Kidney epithelial cell (primary cell): ENCODE data around the gene SUGCT. TPM values are rescaled to one million over a fixed set of nuclear protein-coding genes. Genes with fewer than 3 reads are reported as not detected.

Experiments used
- DNase-seq: peaks from one replicate; pipeline ENCODE4 v3.0.0-alpha.2; 2010; ENCODE audit warnings: low read depth
- H3K27me3 ChIP-seq: 2 replicates; pipeline ENCODE4 v1.6.0; 2011; ENCODE audit warnings: low read length; ENCODE audit not compliant: control insufficient read depth, insufficient read depth
- H3K36me3 ChIP-seq: 2 replicates; pipeline ENCODE4 v1.5.1; 2011; ENCODE audit warnings: low read length; ENCODE audit not compliant: control insufficient read depth, insufficient read depth
- H3K4me3 ChIP-seq: 2 replicates; pipeline ENCODE4 v1.5.1; 2011; ENCODE audit warnings: low read depth, mild to moderate bottlenecking, control low read depth, low read length
- total RNA-seq: library from RNA; depleted of rRNA; stranded (reverse); fragments of >200 nt; gene quantifications from 2 replicates; pipeline ENCODE4 v1.2.3, GENCODE V29; 2015
- TF ChIP-seq, protein P1 (sequence below): IDR thresholded peaks from 2 replicates; pipeline ENCODE4 v1.5.1; 2011; ENCODE audit warnings: mild to moderate bottlenecking, moderate library complexity, low read length, control low read depth, inconsistent platforms; ENCODE audit not compliant: insufficient read depth, poor library complexity, severe bottlenecking

Gene SUGCT
- total RNA-seq, 1 donor from 2014 or later = 4.0 TPM

DNA sequence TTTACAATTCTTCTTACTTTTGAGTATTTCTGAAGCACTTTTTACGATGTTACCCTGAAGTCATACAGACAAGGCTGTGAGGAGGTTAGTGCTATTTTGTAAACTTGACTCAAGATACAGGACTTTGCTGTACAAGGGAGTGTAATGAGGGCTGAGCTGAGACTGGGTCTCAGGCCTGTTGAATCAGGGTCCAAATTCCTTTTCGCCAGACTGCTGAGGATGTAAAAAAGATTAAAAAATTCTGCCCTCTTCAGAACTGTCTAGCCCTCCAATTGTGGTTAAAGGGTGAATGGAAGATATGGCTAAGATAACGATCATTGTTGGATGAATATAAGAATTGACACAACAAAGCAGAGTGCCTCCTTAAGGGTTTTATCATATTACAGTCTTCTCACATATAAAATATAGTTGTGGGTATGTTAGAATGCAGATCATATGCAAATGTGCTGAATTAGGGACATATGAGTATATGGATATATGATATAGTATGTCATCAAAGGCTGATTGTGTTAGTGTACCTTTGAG, 165.4 kb downstream of the SUGCT start:
- Histone ChIP-seq H3K36me3 (no peaks in the 10 kb centered on the region), H3K4me3 (no peak overlapping the region), H3K27me3 (no peaks in the 10 kb centered on the region)
- DNase-seq = no peak
- TF ChIP-seq, protein P1, sequence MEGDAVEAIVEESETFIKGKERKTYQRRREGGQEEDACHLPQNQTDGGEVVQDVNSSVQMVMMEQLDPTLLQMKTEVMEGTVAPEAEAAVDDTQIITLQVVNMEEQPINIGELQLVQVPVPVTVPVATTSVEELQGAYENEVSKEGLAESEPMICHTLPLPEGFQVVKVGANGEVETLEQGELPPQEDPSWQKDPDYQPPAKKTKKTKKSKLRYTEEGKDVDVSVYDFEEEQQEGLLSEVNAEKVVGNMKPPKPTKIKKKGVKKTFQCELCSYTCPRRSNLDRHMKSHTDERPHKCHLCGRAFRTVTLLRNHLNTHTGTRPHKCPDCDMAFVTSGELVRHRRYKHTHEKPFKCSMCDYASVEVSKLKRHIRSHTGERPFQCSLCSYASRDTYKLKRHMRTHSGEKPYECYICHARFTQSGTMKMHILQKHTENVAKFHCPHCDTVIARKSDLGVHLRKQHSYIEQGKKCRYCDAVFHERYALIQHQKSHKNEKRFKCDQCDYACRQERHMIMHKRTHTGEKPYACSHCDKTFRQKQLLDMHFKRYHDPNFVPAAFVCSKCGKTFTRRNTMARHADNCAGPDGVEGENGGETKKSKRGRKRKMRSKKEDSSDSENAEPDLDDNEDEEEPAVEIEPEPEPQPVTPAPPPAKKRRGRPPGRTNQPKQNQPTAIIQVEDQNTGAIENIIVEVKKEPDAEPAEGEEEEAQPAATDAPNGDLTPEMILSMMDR = no peak

DNA sequence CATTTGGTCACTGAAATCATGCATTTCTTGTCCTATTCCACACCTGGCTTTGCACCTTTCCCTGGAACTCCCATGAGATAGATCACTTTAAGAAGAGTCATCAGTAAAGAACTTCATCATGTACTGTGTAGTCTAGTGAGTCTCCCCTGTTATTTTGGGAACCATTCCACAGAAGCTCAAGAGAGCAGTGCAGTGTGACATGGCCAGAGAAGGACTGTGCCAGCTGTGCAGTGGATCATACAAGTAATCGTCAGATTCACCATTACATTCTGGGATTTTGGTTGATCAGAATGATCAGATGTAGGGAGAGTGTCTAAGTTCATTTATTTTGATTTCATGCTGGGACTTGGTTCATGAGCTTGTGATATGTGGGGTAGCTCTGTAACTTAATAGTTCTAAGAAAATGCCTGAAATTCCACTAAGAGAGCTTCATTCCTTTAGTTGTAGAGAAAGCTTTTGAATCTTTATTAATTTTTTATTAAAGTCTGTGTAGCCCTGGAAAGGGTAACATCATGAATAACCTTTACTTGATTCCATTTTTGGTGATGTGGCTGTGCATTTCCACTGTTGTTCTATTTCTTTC, 166.8 kb downstream of the SUGCT start:
- DNase-seq = no peak
- H3K27me3 ChIP-seq = no peaks in the 10 kb centered on the region
- TF ChIP-seq, protein P1 = no peak
- no peak overlapping the region for H3K4me3 ChIP-seq
- H3K36me3 ChIP-seq = no peaks in the 10 kb centered on the region

DNA sequence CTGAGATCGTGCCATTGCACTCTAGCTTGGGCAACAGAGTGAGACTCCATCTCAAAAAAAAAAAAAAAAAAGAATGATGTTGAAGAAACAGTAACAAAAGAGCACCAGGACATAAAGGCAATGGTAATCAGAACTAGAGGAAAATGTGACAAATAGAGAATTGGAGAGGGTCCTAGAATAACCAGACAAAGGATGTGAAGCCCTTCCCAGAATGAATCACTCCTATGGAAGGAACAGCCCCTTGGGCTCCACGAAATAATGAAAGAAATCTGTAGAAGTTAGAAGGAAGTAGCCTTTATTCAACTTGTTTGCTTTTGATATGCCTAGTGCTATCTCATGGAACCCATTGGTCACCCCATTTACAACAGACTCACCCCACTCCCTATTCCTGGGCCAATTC, 169.2 kb downstream of the SUGCT start:
- Histone ChIP-seq H3K36me3 (no peaks in the 10 kb centered on the region), H3K27me3 (no peaks in the 10 kb centered on the region)

DNA sequence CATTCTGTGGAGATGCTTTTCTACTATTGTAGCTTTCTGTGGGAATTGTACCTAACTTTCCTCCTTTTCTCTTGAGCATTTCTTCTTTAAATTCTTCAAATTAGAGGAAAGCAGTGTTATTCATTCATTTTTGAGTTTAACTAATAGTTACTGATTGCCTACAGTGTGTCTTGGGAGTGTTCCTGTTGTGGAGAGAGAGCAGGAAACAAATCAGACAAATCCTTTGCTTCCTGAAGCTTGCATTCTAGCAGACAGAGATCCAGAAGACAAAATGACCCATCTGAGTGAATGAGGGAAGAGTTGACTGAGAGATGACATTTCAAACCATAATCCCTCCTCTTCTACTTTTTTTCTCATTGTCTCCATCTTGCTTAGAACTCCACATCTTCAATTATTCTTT, 170.4 kb downstream of the SUGCT start:
- no peaks in the 10 kb centered on the region for H3K36me3 ChIP-seq
- H3K4me3 ChIP-seq = no peak overlapping the region
- H3K27me3 ChIP-seq = no peaks in the 10 kb centered on the region
- TF ChIP-seq, protein P1 = no peak
- DNase-seq = peak; percentile 61

More for the DNA sequence above, 169.2 kb downstream of the SUGCT start:
- H3K4me3 ChIP-seq = no peak overlapping the region
- TF ChIP-seq, protein P1 = no peak
- no peak for DNase-seq

DNA sequence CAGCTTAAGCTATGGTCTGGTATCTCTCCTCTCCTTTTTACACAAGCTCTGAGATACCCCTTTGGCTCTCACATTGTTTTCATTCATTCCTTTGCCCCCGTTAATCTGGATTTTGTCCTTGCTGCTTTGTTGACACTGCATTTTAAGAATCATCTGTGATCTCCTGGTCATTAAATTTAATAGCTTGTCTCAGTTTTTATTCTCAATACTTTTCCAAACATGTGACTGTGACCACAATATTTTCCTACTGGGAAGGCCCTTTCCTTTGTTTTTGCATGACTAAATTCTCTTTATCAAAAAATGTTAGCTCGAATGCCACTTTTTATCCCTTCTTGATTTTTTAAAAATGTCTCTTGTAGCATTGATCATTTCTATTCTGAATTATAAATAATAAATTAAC, 171.2 kb downstream of the SUGCT start:
- DNase-seq = no peak
- TF ChIP-seq, protein P1 = no peak
- no peaks in the 10 kb centered on the region for H3K27me3 ChIP-seq
- no peaks in the 10 kb centered on the region for H3K36me3 ChIP-seq
- no peak overlapping the region for H3K4me3 ChIP-seq

DNA sequence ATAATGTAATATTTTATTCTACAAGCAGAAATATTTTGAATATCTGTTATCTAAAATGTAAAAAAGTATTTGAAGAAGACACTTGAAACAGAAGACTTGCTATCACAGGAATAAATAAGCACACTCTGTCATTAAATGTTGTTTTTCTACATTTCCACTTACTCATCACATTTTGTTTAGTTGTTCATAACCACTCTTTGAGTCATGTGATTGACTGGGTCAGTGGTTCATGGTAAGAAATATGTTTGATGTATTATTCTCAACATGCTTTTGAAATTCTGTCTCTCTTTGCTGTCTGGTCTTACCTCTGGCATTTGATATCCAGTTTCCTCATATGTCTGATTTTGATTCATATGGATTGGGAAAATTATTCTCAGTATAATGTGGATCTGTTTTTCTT, 171.8 kb downstream of the SUGCT start:
- TF ChIP-seq, protein P1 = no peak
- Histone ChIP-seq H3K4me3 (no peak overlapping the region), H3K27me3 (no peaks in the 10 kb centered on the region), H3K36me3 (no peaks in the 10 kb centered on the region)
- DNase-seq = no peak
